GM19099 (cell line): ENCODE results near the gene HOXA7.

Experiments used
- POLR2A ChIP-seq: IDR thresholded peaks from 3 replicates; pipeline ENCODE4 v1.6.1; 2011; ENCODE audit warnings: low read depth; ENCODE audit not compliant: insufficient read length; ENCODE audit errors: extremely low read depth

The HOXA7 gene

DNA sequence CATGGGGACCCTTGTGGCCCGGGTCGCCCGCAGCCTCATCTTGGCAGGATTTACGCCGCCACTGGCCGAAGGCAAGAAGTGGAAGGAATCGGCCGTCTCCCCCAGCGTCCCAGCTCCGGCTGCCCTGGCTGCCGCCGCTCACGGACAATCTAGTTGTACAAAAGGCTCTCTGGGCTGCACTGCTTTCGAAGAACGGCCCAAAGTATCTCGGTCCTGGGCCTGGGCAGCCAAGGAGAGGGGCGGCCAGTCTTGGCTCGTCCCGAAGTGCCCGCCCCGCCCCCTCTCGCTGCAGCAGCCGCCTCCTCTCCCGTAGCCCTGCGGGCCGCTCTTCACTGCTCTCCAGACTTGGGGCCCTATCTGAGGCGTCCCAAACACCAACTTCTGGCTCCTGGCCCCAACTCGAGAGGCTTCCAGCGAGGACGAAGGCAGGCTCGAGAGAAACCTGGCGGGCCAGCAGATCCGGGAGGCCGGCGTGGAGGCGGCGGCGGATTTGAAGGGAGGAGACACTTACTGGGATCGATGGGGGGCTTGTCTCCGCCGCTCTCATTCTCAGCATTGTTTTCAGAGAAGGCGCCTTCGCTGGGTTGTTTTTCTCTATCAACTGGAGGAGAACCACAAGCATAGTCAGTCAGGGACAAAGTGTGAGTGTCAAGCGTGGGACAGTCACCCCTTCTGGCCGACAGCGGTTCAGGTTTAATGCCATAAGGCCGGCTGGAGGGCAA is 8.1 kb upstream of the HOXA7 start:
- TF ChIP-seq POLR2A: no peak

DNA sequence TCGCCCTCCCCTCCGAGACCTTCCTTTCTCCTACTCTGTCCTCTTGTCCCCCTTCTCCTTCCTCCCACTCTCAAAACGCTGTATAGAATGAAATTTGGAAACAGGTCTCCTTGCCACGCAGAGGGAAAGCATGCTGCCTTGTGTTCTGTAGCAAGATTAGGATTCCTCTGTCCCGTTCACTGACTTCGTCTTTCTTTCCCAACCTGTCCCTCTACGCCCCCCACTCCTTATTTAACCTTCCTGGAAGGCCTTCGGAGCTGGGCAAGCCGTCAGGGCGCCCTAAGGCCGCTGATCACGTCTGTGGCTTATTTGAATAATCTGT is 7.5 kb upstream of the HOXA7 start:
- no peak for TF ChIP-seq POLR2A

- no peak for TF ChIP-seq POLR2A
Measured at GRCh38 chr7:27163288-27164044, 7.0 kb upstream of the HOXA7 start.

DNA sequence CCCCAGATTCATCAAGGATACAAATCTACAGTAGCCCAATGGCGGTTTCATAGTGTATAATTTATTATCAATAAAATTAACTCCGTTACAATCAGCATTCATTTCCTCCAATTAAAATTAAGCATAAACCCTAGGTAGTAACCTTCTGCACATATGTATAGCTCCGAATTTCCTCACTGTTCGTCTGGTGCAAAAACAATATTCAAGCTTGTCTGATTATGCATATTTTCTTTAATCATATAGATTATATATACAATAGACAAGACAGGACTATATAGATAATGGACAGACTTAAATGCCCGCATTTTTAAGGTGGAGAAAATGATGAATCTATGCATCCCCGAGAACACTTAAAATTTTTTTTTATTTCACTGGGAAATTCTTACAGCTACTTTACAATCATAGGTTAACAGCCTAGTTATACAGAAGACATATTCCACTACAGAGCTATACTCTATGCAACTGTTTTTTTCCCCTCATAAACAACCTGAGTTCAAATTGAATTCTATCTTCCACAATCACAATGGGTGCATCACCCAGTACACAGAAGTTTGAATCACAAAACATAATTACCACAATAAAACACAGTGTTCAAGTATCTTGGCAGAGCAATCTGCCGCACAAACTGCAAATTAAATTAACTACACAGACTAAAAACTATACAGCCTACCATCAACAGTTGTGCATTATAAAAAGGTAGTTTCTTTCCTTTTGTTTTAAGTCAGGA is 6.2 kb upstream of the HOXA7 start:
- no peak for TF ChIP-seq POLR2A

DNA sequence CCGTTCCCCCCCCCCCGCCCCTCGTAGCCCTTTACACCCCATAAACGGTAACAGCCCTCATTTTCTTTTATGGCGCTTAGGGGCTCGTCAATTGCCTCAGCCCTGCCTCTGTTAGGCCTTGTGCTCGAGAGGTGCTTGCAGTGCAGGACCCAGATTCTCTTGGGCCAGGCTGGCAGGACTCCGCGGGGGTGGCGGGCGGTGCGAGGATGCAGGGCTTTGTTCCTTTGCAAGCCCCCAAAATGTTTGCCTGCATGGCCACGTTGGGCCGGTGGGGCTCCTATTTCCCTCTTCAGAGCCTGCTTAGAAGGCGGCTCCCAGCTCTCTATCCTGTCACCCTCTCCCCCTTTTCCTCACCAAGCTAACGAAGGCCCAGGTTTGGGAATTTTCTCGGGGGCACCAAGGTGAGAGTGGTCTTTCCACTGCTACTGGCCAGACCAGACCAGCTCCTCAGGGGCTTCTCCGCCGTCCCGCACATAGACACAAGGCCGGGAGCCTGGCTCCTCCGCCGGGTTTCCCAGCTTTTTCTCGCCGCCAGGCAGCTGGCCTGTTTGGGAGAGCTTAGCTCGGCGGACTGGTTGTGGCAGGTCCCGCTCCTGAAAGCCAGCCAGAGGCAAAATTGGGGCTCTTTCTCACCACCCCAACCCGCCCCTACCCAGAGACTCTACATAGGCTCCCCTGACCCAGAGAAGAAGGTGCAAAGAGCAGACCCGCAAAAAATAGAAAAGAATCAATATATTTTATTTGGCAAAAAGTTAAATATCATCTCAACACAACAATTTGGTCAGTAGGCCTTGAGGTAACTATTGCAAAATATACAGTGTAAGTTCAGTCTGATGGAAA is 5.5 kb upstream of the HOXA7 start:
- no peak for TF ChIP-seq POLR2A

GRCh38 chr7:27161214-27161720 is 4.8 kb upstream of the HOXA7 start:
- no peak for TF ChIP-seq POLR2A

- no peak for TF ChIP-seq POLR2A
Measured at GRCh38 chr7:27160546-27161213, 4.2 kb upstream of the HOXA7 start.

DNA sequence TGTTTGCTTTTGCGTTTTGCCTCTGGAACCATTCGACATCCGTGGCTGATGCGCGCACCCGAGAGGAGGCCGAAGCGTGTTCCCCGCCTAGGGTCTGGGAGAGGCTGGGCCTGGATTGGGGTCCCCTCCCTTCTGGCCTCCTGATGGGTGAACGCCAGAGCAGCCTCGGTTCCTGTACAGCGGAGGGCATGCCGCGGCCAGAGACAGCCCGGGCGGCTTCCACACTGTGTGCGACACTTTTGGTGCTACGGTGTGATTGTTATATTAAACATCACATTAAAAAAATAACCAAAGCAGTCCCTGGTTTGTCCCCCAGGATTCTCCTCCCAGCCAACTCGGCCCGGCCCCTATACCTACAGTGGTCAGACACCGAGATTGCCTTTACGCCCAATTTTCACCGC is 3.7 kb upstream of the HOXA7 start:
- TF ChIP-seq POLR2A: no peak

- no peak for TF ChIP-seq POLR2A
Measured at GRCh38 chr7:27159266-27160144, 3.0 kb upstream of the HOXA7 start.

GRCh38 chr7:27158436-27159265 is 2.2 kb upstream of the HOXA7 start:
- no peak for TF ChIP-seq POLR2A

DNA sequence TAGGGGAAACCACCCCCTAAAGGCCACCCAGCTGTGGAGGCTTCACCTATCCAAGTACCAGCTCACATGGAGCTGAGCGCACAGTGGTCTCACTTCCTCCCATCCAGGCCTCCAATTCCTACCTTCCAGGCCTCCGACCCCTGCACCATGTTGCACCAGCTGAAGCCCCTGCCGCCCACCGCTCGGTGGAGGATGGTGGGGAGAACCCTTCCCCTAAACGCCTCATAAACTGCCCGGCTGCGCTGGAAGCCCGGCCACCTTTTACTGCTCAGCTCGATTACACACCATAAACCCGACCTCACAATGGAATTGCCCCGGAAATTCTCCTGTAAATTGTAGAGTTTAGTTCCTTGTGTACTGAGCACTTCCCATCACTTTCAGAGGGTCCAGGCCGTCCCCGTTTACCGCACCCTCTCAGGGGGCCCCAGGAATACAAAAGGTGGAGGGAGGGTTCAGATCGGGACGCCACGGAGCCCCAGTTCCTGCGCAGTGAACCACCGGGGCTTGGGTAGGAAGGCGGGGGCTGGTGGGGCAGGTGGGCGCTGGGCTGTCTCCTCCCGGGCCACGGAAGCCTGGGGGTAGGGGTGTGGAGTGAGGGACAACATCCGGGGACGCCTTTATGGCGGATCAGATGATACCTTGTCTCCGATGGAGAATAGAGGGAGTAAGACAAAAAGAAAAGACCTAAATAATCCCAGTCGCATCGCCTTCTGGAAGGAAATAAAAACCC is 1.4 kb upstream of the HOXA7 start:
- no peak for TF ChIP-seq POLR2A
